HepG2 (cell line): Measurements from ENCODE around the gene C16orf86. TPM values are rescaled to one million over a fixed set of nuclear protein-coding genes. Genes with fewer than 3 reads are reported as not detected.
A peak's percentile ranks its signal among the peaks of the same experiment; 100 is the strongest.

Experiments used
- AHR ChIP-seq: IDR thresholded peaks from 2 replicates; pipeline ENCODE4 v1.6.1; 2018; ENCODE audit warnings: missing genetic modification reagents, missing compliant biosample characterization
- ATF4 ChIP-seq, 2 experiments: fragments of 450-650 bp in 1 of 2; sonication (generic) in 1 of 2; formaldehyde crosslinking; IDR thresholded peaks; 2 replicates each; pipeline versions ENCODE4 v1.5.0 to v1.8.0; 2020 to 2022; ENCODE audit warnings: mild to moderate bottlenecking in 1 of 2, missing genetic modification reagents in 1 of 2
- BRCA1 ChIP-seq: sonication (generic); formaldehyde crosslinking; IDR thresholded peaks from 2 replicates; pipeline ENCODE4 v1.4.0; 2020; ENCODE audit warnings: missing genetic modification reagents
- ELF3 ChIP-seq: IDR thresholded peaks from 2 replicates; pipeline ENCODE4 v1.6.1; 2016; ENCODE audit warnings: missing genetic modification reagents, missing compliant biosample characterization
- JDP2 ChIP-seq: sonication (generic); formaldehyde crosslinking; IDR thresholded peaks from 2 replicates; pipeline ENCODE4 v1.8.1; 2022; ENCODE audit warnings: missing genetic modification reagents, borderline replicate concordance
- JUND ChIP-seq: sonication (generic); formaldehyde crosslinking; IDR thresholded peaks from 2 replicates; pipeline ENCODE4 v1.8.0; 2022; ENCODE audit warnings: mild to moderate bottlenecking, missing genetic modification reagents
- KAT8 ChIP-seq: IDR thresholded peaks from 2 replicates; pipeline ENCODE4 v1.6.1; 2016; ENCODE audit warnings: missing genetic modification reagents, missing compliant biosample characterization
- KDM5B ChIP-seq: sonication (generic); formaldehyde crosslinking; IDR thresholded peaks from 2 replicates; pipeline ENCODE4 v1.4.0; 2020; ENCODE audit warnings: missing genetic modification reagents, mild to moderate bottlenecking, borderline replicate concordance
- MAFF ChIP-seq: IDR thresholded peaks from 2 replicates; pipeline ENCODE4 v1.6.1; 2011; ENCODE audit warnings: low read depth, low read length, improper control_type of control experiment
- MATR3 ChIP-seq: sonication (generic); formaldehyde crosslinking; IDR thresholded peaks from 2 replicates; pipeline ENCODE4 v1.4.0; 2020; ENCODE audit warnings: missing genetic modification reagents
- MXD3 ChIP-seq: IDR thresholded peaks from 2 replicates; pipeline ENCODE4 v1.6.1; 2016; ENCODE audit warnings: mild to moderate bottlenecking, missing biosample characterization, missing genetic modification reagents
- NR1H2 ChIP-seq: sonication (generic); formaldehyde crosslinking; IDR thresholded peaks from 2 replicates; pipeline ENCODE4 v1.8.1; 2022; ENCODE audit warnings: low read depth, missing genetic modification reagents, borderline replicate concordance
- TBL1XR1 ChIP-seq: fragments of 150-350 bp; IDR thresholded peaks from 2 replicates; pipeline ENCODE4 v1.6.1; 2014; ENCODE audit warnings: borderline replicate concordance, low read length; ENCODE audit not compliant: partially characterized antibody
- TBP ChIP-seq: sonication (generic); formaldehyde crosslinking; IDR thresholded peaks from 2 replicates; pipeline ENCODE4 v1.5.0; 2020; ENCODE audit warnings: missing genetic modification reagents
- USF2 ChIP-seq, 2 experiments: sonication (generic) in 1 of 2; formaldehyde crosslinking in 1 of 2; IDR thresholded peaks; 2 replicates each; pipeline versions ENCODE4 v1.5.1 to v1.6.1; 2011 to 2020; ENCODE audit warnings: borderline replicate concordance in 1 of 2, low read depth in 1 of 2, low read length in 1 of 2, mild to moderate bottlenecking in 1 of 2, missing genetic modification reagents in 1 of 2, moderate library complexity in 1 of 2
- ZFP1 ChIP-seq: IDR thresholded peaks from 2 replicates; pipeline ENCODE4 v1.6.1; 2016
- ZNF205 ChIP-seq: IDR thresholded peaks from 2 replicates; pipeline ENCODE4 v1.6.1; 2018; ENCODE audit warnings: missing biosample characterization, missing genetic modification reagents
- ZNF230 ChIP-seq: sonication (generic); formaldehyde crosslinking; IDR thresholded peaks from 2 replicates; pipeline ENCODE4 v1.4.0; 2020; ENCODE audit warnings: mild to moderate bottlenecking, missing genetic modification reagents
- ZNF275 ChIP-seq: sonication (generic); formaldehyde crosslinking; IDR thresholded peaks from 2 replicates; pipeline ENCODE4 v1.8.0; 2022; ENCODE audit warnings: missing genetic modification reagents, mild to moderate bottlenecking, inconsistent platforms, borderline replicate concordance
- ZNF331 ChIP-seq: sonication (generic); formaldehyde crosslinking; IDR thresholded peaks from 2 replicates; pipeline ENCODE4 v1.4.0; 2020; ENCODE audit warnings: missing genetic modification reagents
- ZNF543 ChIP-seq: sonication (generic); formaldehyde crosslinking; IDR thresholded peaks from 2 replicates; pipeline ENCODE4 v1.4.0; 2020; ENCODE audit warnings: mild to moderate bottlenecking, missing genetic modification reagents
- ZNF605 ChIP-seq: sonication (generic); formaldehyde crosslinking; IDR thresholded peaks from 2 replicates; pipeline ENCODE4 v1.8.0; 2022; ENCODE audit warnings: mild to moderate bottlenecking, missing genetic modification reagents
- ZNF607 ChIP-seq: sonication (generic); formaldehyde crosslinking; IDR thresholded peaks from 2 replicates; pipeline ENCODE4 v1.5.1; 2020; ENCODE audit warnings: missing genetic modification reagents, mild to moderate bottlenecking, borderline replicate concordance
- ZNF747 ChIP-seq: sonication (generic); formaldehyde crosslinking; IDR thresholded peaks from 2 replicates; pipeline ENCODE4 v1.8.1; 2023; ENCODE audit warnings: missing genetic modification reagents, mild to moderate bottlenecking, borderline replicate concordance
- ZNF781 ChIP-seq: sonication (generic); formaldehyde crosslinking; IDR thresholded peaks from 2 replicates; pipeline ENCODE4 v1.5.1; 2020; ENCODE audit warnings: borderline replicate concordance, mild to moderate bottlenecking, missing genetic modification reagents; ENCODE audit errors: not compliant biosample characterization
- ZNF788 ChIP-seq: sonication (generic); formaldehyde crosslinking; IDR thresholded peaks from 2 replicates; pipeline ENCODE4 v1.5.0; 2020; ENCODE audit warnings: mild to moderate bottlenecking, missing genetic modification reagents, borderline replicate concordance
- ZNF850 ChIP-seq: sonication (generic); formaldehyde crosslinking; conservative IDR thresholded peaks from 2 replicates; pipeline ENCODE4 v1.9.0; 2021; ENCODE audit warnings: mild to moderate bottlenecking, missing genetic modification reagents
- ZSCAN22 ChIP-seq: sonication (generic); formaldehyde crosslinking; IDR thresholded peaks from 2 replicates; pipeline ENCODE4 v1.4.0; 2020; ENCODE audit warnings: mild to moderate bottlenecking, missing genetic modification reagents
- polyA plus RNA-seq, 8 experiments: library from polyadenylated mRNA; depleted of rRNA in 3 of 8; stranded (reverse) in 7 of 8; unstranded in 1 of 8; fragments of >200 nt; fragmentation: Illumina TruSeq in 4 of 8; extraction: Trizol in 4 of 8; gene quantifications; 2 replicates each; pipeline versions ENCODE4 v1.2.1 to v1.2.3, GENCODE V29; 2011 to 2016; ENCODE audit warnings: low read depth in 4 of 8, missing spikeins in 1 of 8, mixed read lengths in 1 of 8; ENCODE audit not compliant: insufficient read depth in 1 of 8
- total RNA-seq, 5 experiments: library from RNA; depleted of rRNA; stranded (reverse); fragments of >200 nt; fragmentation: Illumina TruSeq; extraction: Trizol; gene quantifications; 2 replicates each; pipeline ENCODE4 v1.2.3, GENCODE V29; 2016; ENCODE audit warnings: low read depth in 1 of 5

C16orf86 gene
- total and polyA plus RNA-seq, 2 of the 13 experiments (the other 11 are each of a cell fraction or from before 2014, with no cell fraction given): 1.5 to 3.1 TPM

- TF ChIP-seq ATF4 (CRISPR knock-in tag; IDR thresholded peaks at IDR 0.05): no peak
- no peak for TF ChIP-seq ZNF605 (CRISPR knock-in tag)
- peak; percentile 51; the same call in 1 of the 2 replicates for TF ChIP-seq ZNF205 (CRISPR knock-in tag)
- TF ChIP-seq TBL1XR1: no peak
- TF ChIP-seq ZNF781: peak; percentile 24
- TF ChIP-seq ZFP1 (CRISPR knock-in tag): no peak
- no peak for TF ChIP-seq USF2 (IDR thresholded peaks at IDR 0.05; ENCODE audit: low read depth, low read length)
- TF ChIP-seq USF2 (CRISPR knock-in tag; IDR thresholded peaks at IDR 0.05; ENCODE audit: borderline replicate concordance): no peak; the same call in 1 of the 2 replicates
- peak; percentile 66; the same call in 1 of the 2 replicates for TF ChIP-seq ZNF607 (CRISPR knock-in tag)
- no peak for TF ChIP-seq MATR3 (CRISPR knock-in tag)
- TF ChIP-seq ZNF543: no peak; the same call in 1 of the 2 replicates
- TF ChIP-seq ZNF230 (CRISPR knock-in tag): peak; percentile 86
- 0 out of 2 replicates have a peak, but pooled peaks have one; percentile 20 for TF ChIP-seq ZNF275
- TF ChIP-seq ZSCAN22 (CRISPR knock-in tag): no peak
- TF ChIP-seq ELF3 (CRISPR knock-in tag): peak; percentile 34; the same call in 1 of the 2 replicates
- TF ChIP-seq JDP2 (CRISPR knock-in tag): no peak
- no peak for TF ChIP-seq MAFF
- no peak for TF ChIP-seq KAT8 (CRISPR knock-in tag)
- TF ChIP-seq TBP (CRISPR knock-in tag): no peak
- TF ChIP-seq ZNF331: no peak; the same call in 1 of the 2 replicates
- no peak for TF ChIP-seq BRCA1 (CRISPR knock-in tag)
- TF ChIP-seq MXD3: peak; percentile 78; the same call in 1 of the 2 replicates
- TF ChIP-seq AHR (CRISPR knock-in tag): no peak
- no peak for TF ChIP-seq NR1H2 (CRISPR knock-in tag)
- TF ChIP-seq KDM5B (CRISPR knock-in tag): peak; percentile 72; the same call in 1 of the 2 replicates
- peak; percentile 45; the same call in 1 of the 2 replicates for TF ChIP-seq ZNF788
- TF ChIP-seq ZNF850 (CRISPR knock-in tag): no peak
- TF ChIP-seq JUND: no peak
- TF ChIP-seq ZNF747: no peak
Observed at GRCh38 chr16:67666032-67666551, 522 bp upstream of the C16orf86 start (continued).
